Brain microvascular endothelial cell (primary cell): ENCODE data around the gene CCDC83.

Source experiments
- DNase-seq: peaks from one replicate; pipeline ENCODE4 v3.0.0-alpha.2; 2020
- H3K27ac ChIP-seq: fragments of 250-450 bp; sonication (Bioruptor Pico); 2 replicates; pipeline ENCODE4 v1.5.1; 2020; ENCODE audit warnings: mild to moderate bottlenecking, moderate library complexity
- H3K27me3 ChIP-seq: fragments of 250-450 bp; sonication (Bioruptor Pico); replicated peaks from 2 replicates; pipeline ENCODE4 v1.5.1; 2020; ENCODE audit warnings: mild to moderate bottlenecking
- H3K36me3 ChIP-seq: fragments of 250-450 bp; sonication (Bioruptor Pico); replicated peaks from 2 replicates; pipeline ENCODE4 v1.5.1; 2020; ENCODE audit warnings: mild to moderate bottlenecking
- H3K4me3 ChIP-seq: 2 replicates; pipeline ENCODE4 v1.5.1; 2011; ENCODE audit warnings: low read depth, mild to moderate bottlenecking, control low read depth, low read length, moderate library complexity
- in situ Hi-C: cut with HindIII; loops from 2 replicates; pipeline ENCODE4 v1.10.0; 2017; ENCODE audit warnings: low sequenced_read_pairs, low pct_ligation_motif_present
- TF ChIP-seq, protein P1 (sequence below): IDR thresholded peaks from 2 replicates; pipeline ENCODE4 v1.5.1; 2011; ENCODE audit warnings: low read depth, mild to moderate bottlenecking, moderate library complexity, low read length, control low read depth, inconsistent platforms; ENCODE audit errors: missing control alignments

CCDC83 gene

DNA sequence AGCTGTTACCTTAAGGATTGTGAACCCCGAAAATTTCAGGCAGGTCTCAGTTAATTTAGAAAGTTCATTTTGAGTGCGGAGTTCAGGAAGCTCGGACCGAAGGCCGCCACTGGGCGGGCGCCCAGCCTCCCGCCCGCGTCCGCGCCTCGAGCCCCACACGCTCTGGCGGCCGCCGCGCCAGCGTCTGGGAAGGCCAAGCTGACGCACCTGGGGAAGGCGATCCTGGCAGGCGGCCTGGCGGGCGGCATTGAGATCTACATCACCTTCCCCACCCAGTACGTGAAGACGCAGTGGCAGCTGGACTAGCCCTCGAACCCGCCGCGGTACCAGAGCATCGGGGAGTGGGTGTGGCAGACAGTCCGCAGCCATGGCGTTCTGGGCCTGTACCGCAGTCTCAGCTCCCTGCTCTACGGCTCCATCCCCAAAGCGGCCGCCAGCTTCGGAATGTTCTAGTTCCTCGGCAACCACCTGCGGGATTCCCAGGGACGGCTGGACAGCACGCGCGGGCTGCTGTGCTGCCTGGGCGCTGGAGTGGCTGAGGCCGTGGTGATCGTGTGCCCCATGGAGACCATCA, 79.5 kb downstream of the CCDC83 start:
- in situ Hi-C loops: no loop called here
- no peak for DNase-seq
- Histone ChIP-seq H3K27ac (no peak overlapping the region), H3K4me3 (peak overlapping the region; percentile 24), H3K27me3 (no peaks in the 10 kb centered on the region), H3K36me3 (no peaks in the 10 kb centered on the region)
- TF ChIP-seq, protein P1, sequence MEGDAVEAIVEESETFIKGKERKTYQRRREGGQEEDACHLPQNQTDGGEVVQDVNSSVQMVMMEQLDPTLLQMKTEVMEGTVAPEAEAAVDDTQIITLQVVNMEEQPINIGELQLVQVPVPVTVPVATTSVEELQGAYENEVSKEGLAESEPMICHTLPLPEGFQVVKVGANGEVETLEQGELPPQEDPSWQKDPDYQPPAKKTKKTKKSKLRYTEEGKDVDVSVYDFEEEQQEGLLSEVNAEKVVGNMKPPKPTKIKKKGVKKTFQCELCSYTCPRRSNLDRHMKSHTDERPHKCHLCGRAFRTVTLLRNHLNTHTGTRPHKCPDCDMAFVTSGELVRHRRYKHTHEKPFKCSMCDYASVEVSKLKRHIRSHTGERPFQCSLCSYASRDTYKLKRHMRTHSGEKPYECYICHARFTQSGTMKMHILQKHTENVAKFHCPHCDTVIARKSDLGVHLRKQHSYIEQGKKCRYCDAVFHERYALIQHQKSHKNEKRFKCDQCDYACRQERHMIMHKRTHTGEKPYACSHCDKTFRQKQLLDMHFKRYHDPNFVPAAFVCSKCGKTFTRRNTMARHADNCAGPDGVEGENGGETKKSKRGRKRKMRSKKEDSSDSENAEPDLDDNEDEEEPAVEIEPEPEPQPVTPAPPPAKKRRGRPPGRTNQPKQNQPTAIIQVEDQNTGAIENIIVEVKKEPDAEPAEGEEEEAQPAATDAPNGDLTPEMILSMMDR: no peak

DNA sequence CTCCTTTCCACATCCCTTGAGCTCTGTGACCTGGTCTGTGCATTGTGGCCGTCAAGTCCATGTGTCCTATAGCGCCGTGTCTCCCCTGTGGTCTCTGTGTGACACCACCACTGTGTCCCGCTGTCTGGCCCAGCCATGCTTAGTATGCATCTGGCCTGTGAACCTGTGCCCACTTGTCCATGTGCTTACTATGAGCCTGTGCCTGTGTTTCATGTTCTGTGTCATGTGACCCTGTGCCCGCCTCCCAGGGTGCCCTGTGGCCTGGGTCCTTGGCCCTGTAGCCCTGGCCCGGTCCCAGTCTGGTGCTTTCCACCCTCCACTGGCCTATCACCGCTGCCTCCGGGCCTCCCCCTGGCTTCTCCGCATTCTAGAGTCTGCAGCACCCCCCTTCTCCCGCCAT, 80.6 kb downstream of the CCDC83 start:
- no peak for DNase-seq
- TF ChIP-seq, protein P1: no peak
- H3K27ac ChIP-seq: no peak overlapping the region
- H3K36me3 ChIP-seq: no peaks in the 10 kb centered on the region
- no peaks in the 10 kb centered on the region for H3K27me3 ChIP-seq
- in situ Hi-C loops: no loop called here
- H3K4me3 ChIP-seq: no peak overlapping the region

DNA sequence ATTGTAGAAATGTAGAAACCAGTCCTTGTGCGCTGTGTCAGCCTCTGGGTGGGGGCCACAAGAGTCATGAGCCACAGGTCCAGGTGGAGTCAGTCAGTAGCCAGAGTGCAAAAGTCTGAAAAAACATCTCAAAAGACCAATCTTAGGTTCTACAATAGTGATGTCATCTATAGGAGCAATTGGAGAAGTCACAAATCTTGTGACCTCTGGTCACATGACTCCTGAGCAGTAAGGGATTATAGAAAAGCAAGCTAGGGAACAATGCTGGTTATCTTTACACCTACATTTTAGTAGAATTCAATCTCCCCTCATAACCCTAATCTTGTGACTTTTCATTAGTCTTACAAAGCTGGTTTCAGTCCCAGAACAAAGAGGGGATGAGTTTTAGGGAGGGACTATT, 82.7 kb downstream of the CCDC83 start:
- Histone ChIP-seq H3K36me3 (no peaks in the 10 kb centered on the region), H3K27ac (no peak overlapping the region), H3K27me3 (no peaks in the 10 kb centered on the region), H3K4me3 (no peak overlapping the region)
- in situ Hi-C loops: no loop called here
- no peak for DNase-seq
- TF ChIP-seq, protein P1: no peak

DNA sequence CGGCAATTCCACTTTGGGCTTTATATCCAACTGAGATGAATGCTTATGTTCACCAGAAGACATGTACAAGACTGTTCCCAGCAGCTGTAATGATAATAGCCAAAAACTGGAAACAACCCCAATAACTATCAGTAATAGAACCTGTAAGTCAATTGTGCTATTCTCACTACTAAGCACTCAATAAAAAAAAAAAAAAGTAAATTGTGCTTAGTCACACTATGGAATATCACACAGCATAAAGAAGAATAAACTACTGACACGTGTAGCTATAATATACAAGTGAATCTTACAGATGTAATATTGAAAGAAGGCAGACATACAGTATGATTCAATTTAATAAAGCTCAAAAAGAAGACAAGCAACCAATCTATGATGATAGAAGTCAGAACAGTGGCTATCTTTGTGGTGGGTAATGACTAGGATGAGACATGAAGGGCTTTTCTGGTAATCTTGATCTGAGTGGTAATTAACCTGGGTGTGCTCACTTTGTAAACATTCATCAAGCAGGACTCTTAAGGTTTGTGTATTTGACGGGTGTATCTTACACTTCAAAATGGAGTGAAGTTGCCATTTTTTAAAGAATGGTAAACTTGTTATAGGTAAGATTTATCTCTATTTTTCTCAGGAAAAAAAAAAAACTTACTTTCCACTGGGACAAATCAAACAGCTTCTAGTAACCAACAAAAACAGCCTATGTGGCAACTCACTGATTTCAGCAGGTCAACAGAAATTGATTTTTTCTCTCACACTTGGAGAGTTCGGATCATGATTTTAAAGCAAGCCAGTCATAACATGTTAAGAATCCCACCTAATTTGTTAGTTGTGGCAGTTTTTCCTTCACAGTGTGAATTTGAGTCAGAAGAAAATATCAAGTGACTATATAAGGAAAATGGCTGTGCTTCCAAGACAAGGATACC, 84.2 kb downstream of the CCDC83 start:
- H3K27me3 ChIP-seq: no peaks in the 10 kb centered on the region
- no peak overlapping the region for H3K27ac ChIP-seq
- in situ Hi-C loops: no loop called here
- TF ChIP-seq, protein P1: no peak
- no peak for DNase-seq
- H3K36me3 ChIP-seq: no peaks in the 10 kb centered on the region
- no peak overlapping the region for H3K4me3 ChIP-seq

DNA sequence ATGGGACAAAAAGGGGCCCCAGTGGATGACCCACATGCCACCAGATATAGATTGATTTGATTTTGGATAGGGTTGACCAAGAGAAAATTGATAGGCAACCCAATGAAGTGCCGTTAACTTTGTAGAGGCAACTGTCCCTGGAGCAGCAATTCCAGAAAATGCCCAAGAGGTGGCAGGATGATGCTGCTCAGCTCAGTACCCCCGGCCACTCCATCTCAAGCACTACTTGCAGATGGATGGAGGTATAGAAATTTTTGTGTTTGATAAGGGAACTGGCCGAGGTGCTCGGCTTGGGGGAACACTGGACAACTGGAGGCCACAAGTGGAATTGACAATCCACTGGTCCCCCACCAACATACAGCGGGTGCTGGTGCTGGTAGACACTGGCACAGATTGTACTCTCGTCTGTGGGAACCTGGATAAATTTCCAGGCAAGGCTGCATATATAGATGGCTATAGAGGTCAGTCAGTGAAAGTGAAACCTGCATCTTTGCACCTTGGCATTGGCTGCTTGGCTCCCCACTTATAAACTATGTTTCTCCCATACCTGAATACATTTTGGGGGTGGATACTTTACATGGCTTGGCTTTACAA, 86.3 kb downstream of the CCDC83 start:
- Histone ChIP-seq H3K27me3 (no peaks in the 10 kb centered on the region), H3K27ac (no peak overlapping the region), H3K36me3 (no peaks in the 10 kb centered on the region), H3K4me3 (no peak overlapping the region)
- TF ChIP-seq, protein P1: peak; percentile 85
- peak; percentile 60 for DNase-seq
- in situ Hi-C loops: no loop called here
